GM10248 (cell line): ENCODE data around the gene MAP3K21.

Source experiments
- CTCF ChIA-PET: fragments of 300-600 bp; sonication (Branson Sonifier 250); formaldehyde crosslinking; extraction: SDS; loops from one replicate; lab custom pipeline; 2021; ENCODE audit warnings: antibody characterized with exemption; lab: Yijun Ruan, JAX
- POLR2A ChIA-PET: fragments of 350-650 bp; sonication (Branson Sonifier 250); formaldehyde crosslinking; extraction: SDS; loops from one replicate; lab custom pipeline; 2020; ENCODE audit warnings: antibody characterized with exemption; lab: Yijun Ruan, JAX
- DNase-seq: peaks from one replicate; pipeline ENCODE4 v3.0.0; 2012; ENCODE audit errors: extremely low spot score
- TF ChIP-seq, protein P1 (sequence below): IDR thresholded peaks from 2 replicates; pipeline ENCODE4 v1.5.1; 2012; ENCODE audit warnings: mild to moderate bottlenecking, low read depth; ENCODE audit errors: extremely low read depth, missing control alignments, control extremely low read depth

Gene MAP3K21

DNA sequence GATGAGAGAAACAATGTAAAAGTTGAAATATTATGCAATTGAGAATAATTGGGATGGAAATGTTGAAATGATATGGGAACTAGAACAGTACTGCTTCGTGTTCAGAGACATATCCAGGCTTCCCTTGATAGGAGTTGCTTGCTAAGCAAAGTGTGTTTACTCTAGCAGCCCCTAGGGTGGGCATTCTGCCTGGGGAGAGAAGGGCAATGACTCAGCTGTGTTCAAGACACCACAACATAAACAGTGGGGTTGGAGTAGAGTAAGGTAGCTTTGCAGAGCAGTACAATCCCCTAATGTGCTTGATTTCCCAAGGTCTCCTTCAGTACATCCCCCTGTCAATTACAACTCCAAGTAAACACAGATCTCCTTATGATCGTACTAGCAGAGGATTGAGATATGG is 27.2 kb upstream of the MAP3K21 start:
- TF ChIP-seq, protein P1, sequence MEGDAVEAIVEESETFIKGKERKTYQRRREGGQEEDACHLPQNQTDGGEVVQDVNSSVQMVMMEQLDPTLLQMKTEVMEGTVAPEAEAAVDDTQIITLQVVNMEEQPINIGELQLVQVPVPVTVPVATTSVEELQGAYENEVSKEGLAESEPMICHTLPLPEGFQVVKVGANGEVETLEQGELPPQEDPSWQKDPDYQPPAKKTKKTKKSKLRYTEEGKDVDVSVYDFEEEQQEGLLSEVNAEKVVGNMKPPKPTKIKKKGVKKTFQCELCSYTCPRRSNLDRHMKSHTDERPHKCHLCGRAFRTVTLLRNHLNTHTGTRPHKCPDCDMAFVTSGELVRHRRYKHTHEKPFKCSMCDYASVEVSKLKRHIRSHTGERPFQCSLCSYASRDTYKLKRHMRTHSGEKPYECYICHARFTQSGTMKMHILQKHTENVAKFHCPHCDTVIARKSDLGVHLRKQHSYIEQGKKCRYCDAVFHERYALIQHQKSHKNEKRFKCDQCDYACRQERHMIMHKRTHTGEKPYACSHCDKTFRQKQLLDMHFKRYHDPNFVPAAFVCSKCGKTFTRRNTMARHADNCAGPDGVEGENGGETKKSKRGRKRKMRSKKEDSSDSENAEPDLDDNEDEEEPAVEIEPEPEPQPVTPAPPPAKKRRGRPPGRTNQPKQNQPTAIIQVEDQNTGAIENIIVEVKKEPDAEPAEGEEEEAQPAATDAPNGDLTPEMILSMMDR = no peak
- CTCF ChIA-PET = no interaction called here
- POLR2A ChIA-PET = no interaction called here
- DNase-seq = no peak

DNA sequence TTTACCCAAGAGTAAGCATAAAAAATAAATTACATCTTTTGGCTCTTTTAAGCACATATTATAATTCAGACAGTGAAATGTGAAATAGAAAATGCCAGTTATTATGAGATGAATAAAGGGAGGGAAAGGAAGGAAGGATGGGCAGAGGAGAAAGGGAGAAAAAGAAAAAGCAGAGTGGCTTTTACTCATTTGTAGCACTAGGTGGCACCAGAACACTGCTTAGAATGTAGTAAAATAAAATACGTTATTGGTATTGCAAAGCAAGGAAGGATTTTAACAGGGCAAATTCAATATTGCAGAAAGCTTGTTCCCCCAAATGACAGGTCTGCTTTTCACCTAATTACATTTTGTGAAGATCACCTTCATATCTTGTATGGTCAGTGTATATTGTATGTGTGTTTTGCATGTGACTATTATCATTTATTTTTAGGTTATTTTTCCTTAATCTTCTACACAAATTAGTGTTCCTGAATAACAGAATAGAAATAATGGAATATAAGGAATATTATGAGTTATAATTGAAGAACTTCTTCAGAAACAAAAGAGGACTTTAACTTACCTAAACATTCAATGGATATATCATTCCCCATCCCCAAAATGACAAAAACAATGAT is 22.9 kb upstream of the MAP3K21 start:
- TF ChIP-seq, protein P1 = peak; percentile 76
- POLR2A ChIA-PET = no interaction called here
- no peak for DNase-seq
- CTCF ChIA-PET = interaction anchor here (0.6 to 3.0 kb wide), 10 partner anchors 9 to 78 kb away, joined by 3 to 20 read pairs (median 3); partner anchors contain the start of gene PCNX2

DNA sequence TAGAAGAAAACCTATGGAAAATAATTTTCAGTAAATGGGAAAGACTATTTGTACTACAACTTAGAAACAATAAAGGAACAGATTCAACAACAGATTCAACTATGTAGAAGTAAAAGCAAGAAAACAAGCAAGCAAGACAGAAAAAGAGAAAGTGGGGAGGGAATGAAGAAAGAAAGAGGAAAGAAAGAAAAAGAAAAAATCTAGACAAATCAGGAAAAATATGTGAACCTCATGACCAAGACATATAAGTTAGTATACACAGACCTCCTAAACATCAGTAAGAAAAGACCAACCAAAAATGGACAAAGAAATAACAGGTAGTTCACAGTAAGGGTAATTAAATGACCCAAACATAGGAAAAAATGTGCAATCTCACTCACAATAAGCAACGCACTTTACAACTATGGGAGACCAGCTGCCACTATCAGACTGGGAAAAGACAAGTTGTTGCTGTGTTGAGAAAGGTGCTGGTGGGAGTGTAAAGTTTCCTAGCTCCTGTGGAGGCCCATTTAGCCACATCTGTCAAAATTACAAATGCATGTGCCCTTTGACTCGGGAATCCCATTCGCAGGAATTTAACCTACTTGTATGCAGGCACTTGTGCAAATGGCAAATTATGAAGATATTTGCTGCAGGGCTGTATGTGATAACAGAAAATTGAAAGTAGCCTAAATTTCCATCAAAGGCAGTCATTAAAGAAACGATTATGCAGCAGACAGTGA is 13.9 kb upstream of the MAP3K21 start:
- CTCF ChIA-PET = interaction anchor here (1.0 kb wide), 1 partner anchor 9 kb away, joined by 3 read pairs; no protein-coding TSS in a partner anchor
- no peak for DNase-seq
- TF ChIP-seq, protein P1 = no peak
- POLR2A ChIA-PET = no interaction called here

DNA sequence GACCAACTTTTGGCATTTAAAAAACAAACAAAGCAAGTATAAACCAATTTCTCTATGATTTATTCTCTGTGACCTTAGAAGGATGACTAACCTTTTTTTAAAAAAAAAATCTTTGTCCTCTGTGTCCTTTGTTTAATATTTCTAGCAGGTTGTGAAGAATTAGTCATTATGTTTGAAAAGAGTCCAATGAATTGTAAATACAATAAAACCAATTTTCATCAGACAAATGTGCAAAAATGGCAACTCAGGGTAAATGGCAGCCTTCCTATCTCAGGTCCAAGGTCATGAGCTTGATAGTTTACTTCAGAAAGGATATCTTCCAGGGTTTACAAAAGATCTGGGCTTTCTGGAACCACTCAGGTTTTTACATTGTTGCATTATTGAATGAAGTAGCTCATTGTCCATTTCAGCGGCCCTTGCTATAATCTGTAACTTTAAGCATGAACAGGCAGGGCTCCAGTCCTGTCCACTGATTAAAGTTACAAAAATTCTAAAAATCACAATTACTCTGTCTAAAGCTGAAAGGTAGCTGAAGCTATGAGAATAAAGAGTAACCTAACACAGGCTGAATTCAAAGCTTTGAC is 11.7 kb upstream of the MAP3K21 start:
- CTCF ChIA-PET = interaction anchor here (0.8 to 4.6 kb wide), 5 partner anchors 8 to 799 kb away, joined by 3 to 20 read pairs (median 4); no protein-coding TSS in a partner anchor
- POLR2A ChIA-PET = no interaction called here
- no peak for DNase-seq
- TF ChIP-seq, protein P1 = no peak

DNA sequence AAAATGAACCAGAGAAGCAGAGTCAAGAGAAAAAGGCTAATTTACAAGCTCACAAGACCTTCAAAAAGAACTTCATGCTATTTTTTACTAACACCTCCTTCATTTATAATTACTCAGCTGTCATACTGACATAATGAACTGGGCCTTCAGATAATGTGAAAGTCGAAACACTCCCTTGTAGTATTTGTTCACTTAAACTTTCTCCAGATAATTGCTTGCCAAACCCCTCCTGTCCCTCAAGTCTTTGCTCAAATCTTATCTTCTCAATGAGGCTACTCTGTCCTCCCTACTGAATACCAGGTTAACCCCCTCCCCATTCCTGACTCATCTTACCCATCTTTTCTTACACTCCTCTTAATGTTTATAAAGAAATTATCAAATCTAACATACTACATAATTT is 11.1 kb upstream of the MAP3K21 start:
- no peak for DNase-seq
- ChIA-PET POLR2A (no interaction called here), CTCF (interaction anchor here (0.8 to 4.6 kb wide), 5 partner anchors 8 to 799 kb away, joined by 3 to 20 read pairs (median 4); no protein-coding TSS in a partner anchor)
- TF ChIP-seq, protein P1 = no peak

DNA sequence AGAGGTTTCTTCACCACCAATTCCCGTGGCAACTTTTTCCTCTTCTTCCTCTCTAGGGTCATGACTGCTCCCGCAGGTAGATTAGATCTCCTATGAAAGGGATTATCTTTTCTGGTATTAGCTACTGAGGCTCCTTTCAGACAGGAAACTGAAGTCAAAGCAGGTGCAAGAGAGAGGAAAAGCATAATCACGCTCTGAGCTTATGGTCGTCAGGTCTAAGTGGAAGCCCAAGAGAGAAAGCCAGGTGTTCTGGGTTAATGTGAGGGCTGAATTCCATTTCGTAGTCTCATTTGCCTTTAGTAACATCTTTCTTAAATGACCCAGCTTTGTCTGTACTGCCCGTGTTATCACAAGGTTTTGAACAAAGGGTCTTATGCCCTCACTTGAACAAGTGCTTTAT is 8.3 kb upstream of the MAP3K21 start:
- POLR2A ChIA-PET = no interaction called here
- TF ChIP-seq, protein P1 = no peak
- CTCF ChIA-PET = interaction anchor here (4.6 kb wide), 1 partner anchor 13 kb away, joined by 20 read pairs; no protein-coding TSS in a partner anchor
- DNase-seq = no peak
